ENCODE results near the gene BCL2L1.
"Not testable (repeated sequence)": the region's sequence is repeated elsewhere in the genome, so short reads cannot be mapped to it uniquely, and the experiment has no call there.

BCL2L1 gene

DNA sequence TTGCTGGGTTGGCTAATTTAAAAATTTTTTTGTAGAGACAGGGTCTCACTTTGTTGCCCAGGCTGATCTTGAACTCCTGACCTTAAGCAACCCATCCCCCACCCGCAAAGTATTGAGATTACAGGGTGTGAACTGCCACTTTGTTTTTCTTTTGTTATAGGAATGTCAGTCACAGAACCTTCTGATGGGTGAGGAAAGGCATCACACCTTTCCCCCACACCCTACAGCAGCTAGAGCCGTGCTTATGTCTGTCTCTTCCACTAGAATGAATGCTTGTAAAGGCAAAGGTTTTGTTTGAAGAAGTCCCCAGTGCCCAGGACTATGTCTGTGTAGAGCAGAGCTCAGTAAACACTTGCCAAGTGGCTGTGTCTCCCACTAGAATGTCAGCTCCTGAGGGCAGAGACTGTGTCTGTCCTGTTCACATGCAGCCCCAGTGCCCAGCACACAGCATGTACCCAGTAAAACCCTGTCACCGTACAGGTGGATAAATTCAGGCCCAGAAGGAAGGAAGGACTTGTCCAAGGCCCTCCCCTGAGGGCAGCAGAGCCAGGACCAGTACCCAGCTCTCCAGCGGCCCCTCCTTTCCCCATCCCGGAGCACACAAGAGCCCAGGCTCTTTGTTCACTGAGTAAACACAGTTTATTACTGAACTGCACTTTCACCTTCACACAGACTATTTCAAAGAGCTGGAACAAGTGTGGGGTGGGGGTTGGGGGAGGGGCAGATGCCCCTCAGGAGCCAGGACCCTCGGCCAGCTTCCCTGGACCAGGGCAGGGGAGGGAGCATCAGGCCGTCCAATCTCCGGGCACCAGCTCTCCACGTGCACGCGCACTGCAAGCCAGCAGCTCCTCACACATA is 58.6 kb downstream of the BCL2L1 start:
- H3K27ac ChIP-seq = peak overlapping the region; percentile 74
- TF ChIP-seq ZFX (IDR thresholded peaks at IDR 0.05; ENCODE audit: borderline replicate concordance) (no peak), CTCF (IDR thresholded peaks at IDR 0.05) (no peak)

DNA sequence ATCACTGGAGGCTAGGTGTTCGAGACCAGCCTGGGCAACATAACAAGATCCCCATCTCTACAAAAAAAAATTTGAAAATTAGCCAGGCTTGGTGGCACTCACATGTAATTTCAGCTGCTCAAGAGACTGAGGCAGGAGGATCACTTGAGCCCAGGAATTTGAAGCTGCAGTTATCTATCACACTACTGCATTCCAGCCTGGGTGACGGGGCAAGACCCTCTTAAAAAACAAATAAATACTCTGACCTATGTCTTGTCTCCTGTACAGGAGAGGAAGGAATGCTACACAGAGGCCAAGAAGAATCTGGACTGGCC is 59.2 kb downstream of the BCL2L1 start:
- no peak for TF ChIP-seq CTCF (IDR thresholded peaks at IDR 0.05)
- TF ChIP-seq ZFX (IDR thresholded peaks at IDR 0.05; ENCODE audit: borderline replicate concordance) = no peak
- peak overlapping the region; percentile 74 for H3K27ac ChIP-seq

GRCh38 chr20:31662372-31662854 is 60.3 kb downstream of the BCL2L1 start:
- H3K27ac ChIP-seq = no peak overlapping the region
- TF ChIP-seq ZFX (IDR thresholded peaks at IDR 0.05; ENCODE audit: borderline replicate concordance) = no peak

DNA sequence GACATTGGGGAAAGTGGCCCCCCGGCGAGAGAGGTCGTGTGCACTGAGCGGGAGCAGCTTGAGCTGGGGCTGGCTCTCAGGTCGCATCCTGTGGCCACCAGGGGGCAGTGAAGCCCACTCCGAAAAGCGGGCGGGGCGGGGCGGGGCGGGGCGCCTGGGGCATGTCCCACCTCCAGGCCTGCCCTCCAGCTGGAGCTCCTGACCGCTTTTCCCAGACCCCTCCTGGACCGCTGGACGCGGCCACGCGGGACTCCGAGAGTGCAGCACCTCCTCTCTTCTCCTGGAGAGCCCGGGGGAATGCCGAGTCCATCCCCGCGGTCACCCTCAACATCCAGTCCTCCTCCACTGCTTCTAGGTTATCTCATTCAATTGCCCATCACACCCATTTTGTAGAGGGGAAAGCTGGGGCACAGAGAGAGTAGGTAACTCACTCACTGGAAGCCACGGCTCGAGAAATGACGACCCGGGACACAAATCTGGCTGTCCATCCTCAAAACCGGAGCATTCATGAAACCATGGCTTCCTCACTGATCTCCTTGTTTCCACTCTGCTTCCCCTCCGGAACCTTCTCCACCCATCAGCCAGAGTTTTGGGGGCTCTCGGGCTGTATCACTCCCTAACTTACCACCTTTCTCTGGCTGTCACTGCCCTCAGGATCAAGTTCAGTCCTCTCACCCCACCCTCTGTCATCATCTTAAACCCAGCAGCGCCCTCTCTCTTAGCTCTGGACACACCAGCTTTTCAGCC is 60.9 kb downstream of the BCL2L1 start:
- TF ChIP-seq CTCF (IDR thresholded peaks at IDR 0.05) (peak; percentile 87), ZFX (IDR thresholded peaks at IDR 0.05; ENCODE audit: borderline replicate concordance) (no peak)
- H3K27ac ChIP-seq = no peak overlapping the region

DNA sequence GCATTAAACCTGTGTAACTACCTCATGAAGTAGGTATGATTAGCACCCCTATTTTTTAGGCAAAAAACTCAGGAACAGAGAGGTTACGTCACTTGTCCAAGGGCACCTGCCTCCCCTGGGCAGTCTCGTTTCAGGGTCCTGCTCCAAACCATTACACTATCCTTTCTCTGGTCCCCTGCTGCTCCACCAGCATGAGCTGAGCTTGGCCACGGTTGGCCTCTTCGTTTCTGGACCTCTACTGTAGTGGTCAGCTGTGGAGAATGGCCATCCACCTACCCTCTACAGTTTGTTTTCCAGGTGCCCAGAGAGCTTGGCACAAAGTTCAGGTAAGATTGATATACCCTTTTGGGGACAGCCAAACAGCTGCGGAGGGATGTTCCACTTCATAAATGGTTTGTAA is 68.1 kb downstream of the BCL2L1 start:
- H3K27ac ChIP-seq = no peak overlapping the region

GRCh38 chr20:31653561-31653960 is 69.1 kb downstream of the BCL2L1 start:
- peak overlapping the region; percentile 53 for H3K27ac ChIP-seq
- TF ChIP-seq CTCF (IDR thresholded peaks at IDR 0.05) (no peak), ZFX (IDR thresholded peaks at IDR 0.05; ENCODE audit: borderline replicate concordance) (no peak)

More for the DNA sequence above, 68.1 kb downstream of the BCL2L1 start:
- TF ChIP-seq CTCF (IDR thresholded peaks at IDR 0.05) = no peak
- no peak for TF ChIP-seq ZFX (IDR thresholded peaks at IDR 0.05; ENCODE audit: borderline replicate concordance)

- H3K27ac ChIP-seq = peak overlapping the region; percentile 53
- TF ChIP-seq ZFX (IDR thresholded peaks at IDR 0.05; ENCODE audit: borderline replicate concordance) (no peak), CTCF (IDR thresholded peaks at IDR 0.05) (no peak)
Measured at GRCh38 chr20:31652917-31653396, 69.7 kb downstream of the BCL2L1 start.

GRCh38 chr20:31648104-31648503 is 74.6 kb downstream of the BCL2L1 start:
- H3K27ac ChIP-seq = not testable (repeated sequence)

Data from 22Rv1 (cell line).